T-helper 1 cell treated with Interleukin-12 subunit alpha and Interleukin-12 subunit beta and Interleukin-4 antibody, amounts not matched to agents 30 μg/mL and 1 μg/mL, for 36 hours (primary cell): ENCODE data around the gene CLDN2.
"Not testable (repeated sequence)": the region's sequence is repeated elsewhere in the genome, so short reads cannot be mapped to it uniquely, and the experiment has no call there.

Source experiments
- H3K27ac Mint-ChIP-seq: one replicate; pipeline ENCODE4 v1.8.0; 2021; ENCODE audit warnings: mild to moderate bottlenecking, mixed read lengths
- H3K27me3 Mint-ChIP-seq: one replicate; pipeline ENCODE4 v1.8.0; 2021; ENCODE audit warnings: low read depth, mixed read lengths
- H3K36me3 Mint-ChIP-seq: one replicate; pipeline ENCODE4 v1.8.0; 2021; ENCODE audit warnings: low read depth, mixed read lengths
- H3K4me1 Mint-ChIP-seq: one replicate; pipeline ENCODE4 v1.8.0; 2021; ENCODE audit warnings: low read depth, mixed read lengths
- H3K4me3 Mint-ChIP-seq: one replicate; pipeline ENCODE4 v1.8.0; 2021; ENCODE audit warnings: mild to moderate bottlenecking, moderate library complexity, mixed read lengths
- H3K9me3 Mint-ChIP-seq: one replicate; pipeline ENCODE4 v1.8.0; 2021; ENCODE audit warnings: mixed read lengths

CLDN2 gene, protein sequence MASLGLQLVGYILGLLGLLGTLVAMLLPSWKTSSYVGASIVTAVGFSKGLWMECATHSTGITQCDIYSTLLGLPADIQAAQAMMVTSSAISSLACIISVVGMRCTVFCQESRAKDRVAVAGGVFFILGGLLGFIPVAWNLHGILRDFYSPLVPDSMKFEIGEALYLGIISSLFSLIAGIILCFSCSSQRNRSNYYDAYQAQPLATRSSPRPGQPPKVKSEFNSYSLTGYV

DNA sequence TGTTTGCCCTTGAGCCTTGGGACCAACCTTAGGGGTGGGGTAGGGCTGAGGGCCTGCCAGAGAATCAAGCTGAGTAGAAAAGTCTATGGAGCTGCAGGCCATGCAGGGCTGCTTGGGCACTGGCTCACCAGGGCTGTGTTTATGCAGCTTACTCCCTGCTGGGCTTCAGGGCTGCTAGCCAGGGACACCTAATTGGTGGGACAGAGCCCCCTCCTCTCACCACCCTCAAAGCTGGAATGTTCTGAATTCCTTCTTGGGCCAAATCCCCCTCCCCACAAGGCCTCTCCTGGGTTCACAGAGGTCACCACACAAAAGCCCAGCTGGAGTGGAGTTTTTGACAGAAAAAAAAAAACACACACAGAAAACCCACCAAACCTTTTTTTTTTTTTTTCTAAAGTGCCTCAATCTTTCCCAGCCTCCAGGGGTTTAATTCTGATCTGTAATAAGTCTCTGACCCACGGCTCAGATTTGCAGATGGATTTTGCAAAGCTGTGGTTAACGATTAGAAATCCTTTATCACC lies at the start of gene CLDN2:
TSS of gene CLDN2 (plus strand) at position 471 of the 521 bp plus-strand sequence. CDS start 7,827 bp downstream, outside the sequence.
- no peaks in the 10 kb centered on the region for H3K36me3 Mint-ChIP-seq
- H3K4me1 Mint-ChIP-seq = peaks cover 1% of the 10 kb centered on the region
- H3K27ac Mint-ChIP-seq = no peak within 1 kb of the TSS
- H3K27me3 Mint-ChIP-seq = peaks cover 3% of the 10 kb centered on the region
- no peak within 1 kb of the TSS for H3K4me3 Mint-ChIP-seq
- no peaks in the 10 kb centered on the region for H3K9me3 Mint-ChIP-seq

DNA sequence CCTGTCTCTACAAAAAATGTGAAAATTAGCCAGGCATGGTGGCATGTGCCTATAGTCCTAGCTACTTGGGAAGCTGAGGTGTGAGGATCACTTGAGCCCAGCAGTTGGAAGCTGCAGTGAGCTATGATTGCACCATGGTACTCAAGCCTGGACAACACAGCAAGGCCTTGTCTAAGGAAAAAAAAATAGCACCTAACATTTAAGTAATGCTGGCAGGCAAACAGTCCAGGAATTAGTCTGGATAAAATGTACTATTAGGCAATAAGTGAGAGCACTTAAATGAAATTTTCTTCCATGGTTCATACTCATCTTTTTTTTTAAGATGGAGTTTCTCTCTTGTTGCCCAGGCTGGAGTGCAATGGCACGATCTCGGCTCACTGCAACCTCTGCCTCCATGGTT lies 47.4 kb upstream of the CLDN2 start:
- H3K4me1 Mint-ChIP-seq, H3K4me3 Mint-ChIP-seq, H3K36me3 Mint-ChIP-seq, H3K9me3 Mint-ChIP-seq, H3K27me3 Mint-ChIP-seq, H3K27ac Mint-ChIP-seq: not testable (repeated sequence)

DNA sequence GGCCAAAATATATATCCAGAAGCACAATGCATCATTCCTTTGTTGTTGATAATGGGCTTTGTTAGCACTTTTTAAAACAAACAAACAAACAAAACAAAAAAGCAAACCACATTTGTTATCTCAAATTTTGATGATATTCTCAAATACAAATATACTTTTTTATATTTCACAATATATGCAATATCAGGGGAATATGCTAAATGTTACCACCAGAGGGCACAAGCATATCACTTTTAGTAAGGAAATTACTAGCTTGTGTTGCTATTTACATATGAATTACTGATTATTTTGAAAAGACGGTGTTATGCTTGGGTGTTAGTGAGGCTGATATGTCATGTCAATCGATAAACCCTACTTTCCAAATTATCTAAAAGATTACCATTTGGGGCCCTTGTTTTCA lies 46.1 kb upstream of the CLDN2 start:
- H3K36me3 Mint-ChIP-seq = no peaks in the 10 kb centered on the region
- H3K4me3 Mint-ChIP-seq = no peak overlapping the region
- H3K4me1 Mint-ChIP-seq = no peaks in the 10 kb centered on the region
- no peaks in the 10 kb centered on the region for H3K9me3 Mint-ChIP-seq
- no peak overlapping the region for H3K27ac Mint-ChIP-seq
- peaks cover 1% of the 10 kb centered on the region for H3K27me3 Mint-ChIP-seq

DNA sequence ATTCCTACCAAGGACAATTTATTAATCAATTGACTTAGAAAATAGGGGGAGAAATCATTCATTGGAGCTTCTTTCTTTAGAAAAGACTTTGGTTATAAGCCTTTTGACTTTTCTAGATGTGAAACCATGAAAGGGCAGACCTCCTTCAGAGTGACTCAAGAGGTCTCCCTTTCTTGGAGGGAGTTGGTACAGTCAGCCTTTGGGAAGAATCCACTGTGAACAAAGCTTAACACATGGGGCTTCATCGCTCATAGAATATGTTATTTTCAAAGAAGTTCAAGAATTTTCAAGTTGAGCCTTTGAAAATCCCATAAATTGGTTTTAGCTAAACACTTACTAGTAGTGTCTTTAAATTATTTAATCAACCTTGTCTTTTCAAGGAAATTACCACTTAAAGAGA lies 45.1 kb upstream of the CLDN2 start:
- Mint-ChIP-seq H3K4me3 (no peak overlapping the region), H3K27me3 (peaks cover 4% of the 10 kb centered on the region), H3K27ac (no peak overlapping the region)

DNA sequence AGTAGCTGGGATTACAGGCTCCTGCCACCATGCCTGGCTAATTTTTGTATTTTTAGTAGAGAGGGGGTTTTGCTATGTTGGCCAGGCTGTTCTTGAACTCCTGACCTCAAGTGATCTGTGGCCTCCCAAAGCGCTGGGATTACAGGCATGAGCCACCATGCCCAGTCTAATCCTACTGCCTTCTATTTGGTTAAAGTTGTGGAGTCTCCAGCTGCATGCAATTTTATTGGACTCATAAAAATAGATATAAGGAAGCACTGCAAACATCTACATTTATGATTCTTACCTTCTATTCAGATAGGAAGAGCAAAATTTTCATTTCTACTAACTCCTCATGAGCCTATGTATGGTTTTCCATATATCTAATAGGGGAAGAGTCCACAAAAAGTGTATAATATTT lies 30.7 kb upstream of the CLDN2 start:
- Mint-ChIP-seq H3K4me3 (no peak overlapping the region), H3K27ac (no peak overlapping the region), H3K4me1 (no peaks in the 10 kb centered on the region), H3K9me3 (no peaks in the 10 kb centered on the region), H3K36me3 (no peaks in the 10 kb centered on the region), H3K27me3 (peaks cover 12% of the 10 kb centered on the region)

More for the DNA sequence above, 45.1 kb upstream of the CLDN2 start:
- no peaks in the 10 kb centered on the region for H3K36me3 Mint-ChIP-seq
- no peaks in the 10 kb centered on the region for H3K4me1 Mint-ChIP-seq
- no peaks in the 10 kb centered on the region for H3K9me3 Mint-ChIP-seq

DNA sequence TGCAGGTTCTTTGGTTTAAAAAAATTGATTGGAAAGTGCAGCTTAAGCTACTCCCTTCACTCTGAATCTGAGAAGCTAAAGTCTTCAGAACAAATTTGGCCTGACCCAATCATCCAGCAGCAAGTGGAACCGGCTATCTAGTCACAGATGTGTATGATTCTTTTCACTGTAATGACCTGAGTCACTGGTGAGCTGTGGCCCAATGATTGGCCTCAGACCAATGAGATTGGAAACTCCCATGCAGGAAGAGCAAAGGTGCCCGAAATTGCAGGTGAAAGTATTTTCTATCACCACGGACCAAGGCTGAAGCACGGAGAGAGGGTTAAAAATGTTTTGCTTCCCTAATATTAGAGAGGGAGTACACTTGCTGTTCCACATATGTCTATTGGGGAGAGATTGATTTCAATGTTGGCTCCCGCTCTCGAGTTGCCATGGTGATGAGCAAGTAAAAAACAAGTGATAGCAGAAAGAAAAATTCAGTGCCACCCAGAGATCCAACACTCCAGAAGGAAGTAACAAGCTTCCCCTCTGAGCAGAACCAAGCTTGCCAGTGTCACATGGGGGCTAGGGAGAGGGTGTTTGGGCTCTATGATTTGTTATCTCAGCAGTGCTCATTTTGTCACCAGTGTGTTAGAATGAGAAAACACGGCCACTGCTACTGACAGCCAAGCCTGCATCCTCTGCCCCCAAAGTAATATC lies 28.3 kb upstream of the CLDN2 start:
- Mint-ChIP-seq H3K9me3 (no peaks in the 10 kb centered on the region), H3K36me3 (no peaks in the 10 kb centered on the region), H3K4me1 (no peaks in the 10 kb centered on the region), H3K27me3 (peaks cover 11% of the 10 kb centered on the region), H3K27ac (no peak overlapping the region), H3K4me3 (no peak overlapping the region)

DNA sequence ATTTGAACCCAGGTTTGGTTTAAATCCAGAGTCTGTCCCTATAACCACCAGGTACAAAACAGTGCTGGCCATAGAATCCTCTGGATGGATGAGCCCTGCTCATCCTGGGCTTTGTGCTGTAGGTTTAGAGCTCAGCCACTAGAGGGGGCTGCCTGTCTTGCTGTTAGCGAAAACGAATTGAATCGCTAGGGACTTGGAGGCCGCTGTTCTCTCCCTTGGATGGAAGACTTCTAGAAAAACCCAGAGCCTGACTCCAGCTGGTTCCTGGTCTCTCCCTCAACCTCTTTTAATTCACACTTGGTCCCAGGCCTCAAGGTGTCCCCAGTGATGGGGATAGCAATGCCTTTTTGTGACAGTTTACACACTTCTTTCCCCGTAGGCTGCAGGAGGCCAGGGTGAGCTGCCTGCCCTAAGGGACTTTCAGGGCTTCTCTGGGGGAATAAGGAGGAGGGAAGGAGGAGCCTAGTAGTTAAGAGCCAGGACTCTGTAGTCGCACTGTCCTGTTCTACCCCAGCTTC lies 25.8 kb upstream of the CLDN2 start:
- H3K9me3 Mint-ChIP-seq = no peaks in the 10 kb centered on the region
- H3K27me3 Mint-ChIP-seq = peaks cover 4% of the 10 kb centered on the region
- no peak overlapping the region for H3K27ac Mint-ChIP-seq
- no peaks in the 10 kb centered on the region for H3K36me3 Mint-ChIP-seq
- no peaks in the 10 kb centered on the region for H3K4me1 Mint-ChIP-seq
- H3K4me3 Mint-ChIP-seq = no peak overlapping the region

DNA sequence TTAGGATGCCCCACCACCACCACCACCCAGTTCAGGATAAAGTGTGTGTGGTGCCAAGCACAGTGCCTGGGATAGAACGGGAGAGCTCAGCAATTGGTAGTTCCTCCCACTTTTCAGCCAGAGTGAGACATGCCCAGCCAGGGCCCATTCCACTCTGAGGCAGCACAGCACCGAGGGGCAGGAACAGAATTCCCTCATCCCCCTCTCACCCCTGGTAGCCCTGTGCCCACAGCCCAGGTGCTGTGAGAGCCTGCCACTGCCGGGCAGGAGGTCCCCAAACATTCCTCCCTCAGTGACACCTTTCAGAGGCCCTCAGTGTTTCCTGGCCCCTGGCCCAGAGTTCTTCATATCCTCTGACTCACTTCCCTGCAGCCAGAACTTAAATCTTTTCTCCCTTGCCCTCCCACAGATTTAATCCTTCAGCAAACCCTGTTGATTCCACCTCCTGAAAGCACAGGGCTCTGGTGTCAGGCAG lies 25.2 kb upstream of the CLDN2 start:
- Mint-ChIP-seq H3K9me3 (no peaks in the 10 kb centered on the region), H3K27ac (no peak overlapping the region), H3K36me3 (no peaks in the 10 kb centered on the region), H3K4me1 (no peaks in the 10 kb centered on the region), H3K27me3 (peaks cover 4% of the 10 kb centered on the region), H3K4me3 (no peak overlapping the region)

DNA sequence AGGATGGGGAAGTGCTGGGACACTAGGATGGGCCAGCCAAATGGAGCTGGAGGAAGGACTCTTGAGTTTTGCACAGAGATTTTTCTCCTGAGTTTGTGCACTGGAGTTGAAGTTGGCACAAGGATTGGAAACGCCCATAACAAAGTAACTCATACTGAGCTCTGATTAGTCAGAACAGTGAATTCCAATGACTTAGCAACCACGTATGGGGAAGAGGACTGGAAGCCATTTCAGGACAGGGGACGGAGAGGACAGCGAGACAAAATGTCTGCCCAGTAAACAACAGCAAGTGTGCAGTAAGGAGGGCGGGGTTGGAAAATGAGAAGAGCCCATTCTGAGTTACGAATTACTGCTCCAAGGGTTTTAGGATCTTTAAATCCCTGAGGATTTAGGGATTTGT lies 22.9 kb upstream of the CLDN2 start:
- Mint-ChIP-seq H3K4me1 (no peaks in the 10 kb centered on the region), H3K27ac (no peak overlapping the region), H3K9me3 (no peaks in the 10 kb centered on the region), H3K36me3 (no peaks in the 10 kb centered on the region), H3K27me3 (no peaks in the 10 kb centered on the region), H3K4me3 (no peak overlapping the region)

DNA sequence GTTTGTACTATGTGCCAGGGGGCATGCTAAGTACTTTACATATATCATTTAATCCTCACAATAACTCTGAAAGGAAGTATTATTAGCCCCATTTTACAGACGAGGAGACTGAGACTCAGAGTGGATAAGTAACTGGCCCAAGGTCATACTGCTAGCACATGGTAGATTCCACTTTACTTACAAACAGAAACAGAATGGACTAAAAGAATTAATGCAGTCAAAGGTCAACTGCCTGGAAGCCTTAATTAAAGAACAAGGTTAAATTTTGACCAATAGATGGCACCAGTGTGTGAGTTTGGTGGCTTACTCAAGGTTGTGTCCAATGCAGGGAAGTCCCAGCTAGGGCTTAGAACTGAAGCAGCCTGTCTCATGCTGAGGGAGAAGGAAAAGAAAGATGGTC lies 21.7 kb upstream of the CLDN2 start:
- H3K4me3 Mint-ChIP-seq = no peak overlapping the region
- no peaks in the 10 kb centered on the region for H3K36me3 Mint-ChIP-seq
- no peaks in the 10 kb centered on the region for H3K4me1 Mint-ChIP-seq
- no peaks in the 10 kb centered on the region for H3K27me3 Mint-ChIP-seq
- no peak overlapping the region for H3K27ac Mint-ChIP-seq
- H3K9me3 Mint-ChIP-seq = no peaks in the 10 kb centered on the region

DNA sequence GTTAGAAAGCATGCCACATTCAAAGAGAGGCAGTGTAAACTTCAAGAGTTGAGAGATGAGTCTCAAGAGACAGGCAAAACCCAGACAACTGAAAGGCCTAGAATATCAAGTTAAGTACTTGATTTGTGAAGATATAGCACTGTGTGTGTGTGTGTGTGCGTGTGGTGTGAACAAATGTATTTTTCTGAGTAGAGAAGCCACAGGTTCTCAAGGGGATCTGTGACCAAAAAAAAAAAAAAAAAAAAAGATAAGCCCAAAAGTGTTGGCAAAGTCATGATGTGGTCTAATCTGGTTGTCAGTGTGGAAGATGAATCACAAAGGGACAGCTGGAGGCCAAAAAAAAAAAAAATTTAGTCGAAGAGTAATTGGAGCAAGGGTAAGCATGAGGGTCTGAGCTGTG lies 20.9 kb upstream of the CLDN2 start:
- H3K9me3 Mint-ChIP-seq = no peaks in the 10 kb centered on the region
- no peaks in the 10 kb centered on the region for H3K36me3 Mint-ChIP-seq
- H3K4me1 Mint-ChIP-seq = no peaks in the 10 kb centered on the region
- no peak overlapping the region for H3K4me3 Mint-ChIP-seq
- no peak overlapping the region for H3K27ac Mint-ChIP-seq
- H3K27me3 Mint-ChIP-seq = no peaks in the 10 kb centered on the region

DNA sequence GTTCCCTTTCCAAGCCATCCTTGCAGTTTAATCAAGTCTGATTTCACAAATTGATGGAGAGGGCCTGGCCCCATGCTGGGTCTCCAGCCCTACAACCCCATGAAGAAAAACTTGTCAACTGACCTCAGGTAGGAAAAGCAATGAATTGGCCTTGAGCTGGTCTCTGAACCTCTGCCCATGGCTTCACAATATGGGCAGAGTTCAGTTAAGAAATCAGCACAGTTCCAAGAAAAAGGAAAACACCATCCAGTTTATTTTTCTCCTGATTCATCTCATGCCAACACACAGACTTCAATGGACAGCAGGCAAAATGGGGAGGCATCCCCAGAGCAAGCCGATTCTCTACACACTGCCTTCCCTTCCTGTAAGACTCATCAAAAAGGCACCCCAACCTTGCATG lies 20.4 kb upstream of the CLDN2 start:
- Mint-ChIP-seq H3K36me3 (no peaks in the 10 kb centered on the region), H3K4me1 (no peaks in the 10 kb centered on the region), H3K9me3 (no peaks in the 10 kb centered on the region), H3K27ac (no peak overlapping the region), H3K4me3 (no peak overlapping the region), H3K27me3 (no peaks in the 10 kb centered on the region)

DNA sequence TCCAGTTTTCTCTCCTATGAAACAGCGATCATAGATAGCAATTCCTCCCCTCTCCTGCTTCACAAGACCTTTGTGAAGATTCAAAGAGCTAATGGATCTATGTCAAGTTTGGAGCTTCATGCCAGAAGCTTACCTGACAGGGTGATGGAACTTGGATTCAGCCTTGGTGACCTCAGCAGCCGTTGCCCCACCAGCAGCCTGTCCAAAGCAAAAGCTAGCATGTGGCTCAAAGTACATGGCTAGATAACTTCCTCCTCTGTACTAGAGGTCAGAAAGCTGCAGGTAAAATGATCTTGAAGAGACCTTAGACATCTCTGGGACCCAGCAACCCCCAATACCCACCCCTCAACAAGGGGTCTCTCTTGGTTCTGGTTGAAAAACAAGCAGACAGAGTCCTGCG lies 18.9 kb upstream of the CLDN2 start:
- Mint-ChIP-seq H3K4me1 (no peaks in the 10 kb centered on the region), H3K4me3 (no peak overlapping the region), H3K27me3 (no peaks in the 10 kb centered on the region)

DNA sequence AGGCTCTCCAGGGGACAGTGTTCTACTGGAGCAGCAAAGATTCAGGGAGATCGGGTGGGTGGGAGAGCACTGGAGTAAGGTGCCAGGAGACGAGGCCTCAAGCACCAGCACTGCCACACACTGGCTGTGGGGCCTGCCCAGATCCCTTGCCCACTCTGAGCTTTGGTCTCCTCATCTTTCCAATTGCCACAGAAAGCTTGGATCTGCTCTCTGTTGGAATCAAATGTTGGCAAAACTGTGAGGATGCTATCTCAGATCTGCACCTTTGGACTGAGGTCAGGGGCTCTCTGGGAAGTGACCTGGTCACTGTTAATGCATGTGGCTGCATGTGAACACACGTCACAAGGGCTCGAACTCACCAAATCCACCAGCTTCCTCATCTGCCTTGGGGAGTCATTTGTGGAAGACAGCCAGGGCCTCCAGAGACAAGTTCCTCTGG lies 18.4 kb upstream of the CLDN2 start:
- H3K27me3 Mint-ChIP-seq = no peaks in the 10 kb centered on the region
- H3K4me1 Mint-ChIP-seq = no peaks in the 10 kb centered on the region
- no peaks in the 10 kb centered on the region for H3K9me3 Mint-ChIP-seq
- no peaks in the 10 kb centered on the region for H3K36me3 Mint-ChIP-seq
- no peak overlapping the region for H3K4me3 Mint-ChIP-seq
- no peak overlapping the region for H3K27ac Mint-ChIP-seq

More for the DNA sequence above, 18.9 kb upstream of the CLDN2 start:
- Mint-ChIP-seq H3K9me3 (no peaks in the 10 kb centered on the region), H3K36me3 (no peaks in the 10 kb centered on the region), H3K27ac (no peak overlapping the region)

DNA sequence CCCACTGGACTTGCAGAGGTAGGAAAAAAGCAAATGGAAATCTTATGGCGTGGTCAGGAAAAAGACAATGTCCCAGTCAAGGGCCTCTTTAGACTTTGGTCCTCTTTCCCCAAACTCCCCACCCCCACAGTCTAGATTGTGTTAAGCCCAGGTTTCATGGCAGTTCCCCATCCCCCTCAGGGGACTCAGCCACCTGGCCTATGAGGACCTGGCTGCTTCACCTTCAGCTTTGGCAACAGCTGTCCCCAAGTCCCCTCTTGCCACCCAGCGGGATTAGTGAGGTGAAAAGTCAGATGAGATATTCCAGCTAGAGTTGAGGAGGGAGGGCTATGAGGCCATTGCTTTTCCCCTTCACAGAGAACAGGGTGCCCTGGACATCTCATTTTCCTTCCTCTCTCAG lies 17.5 kb upstream of the CLDN2 start:
- no peak overlapping the region for H3K27ac Mint-ChIP-seq

More for the DNA sequence above, 17.5 kb upstream of the CLDN2 start:
- H3K4me3 Mint-ChIP-seq = no peak overlapping the region
- no peaks in the 10 kb centered on the region for H3K36me3 Mint-ChIP-seq
- no peaks in the 10 kb centered on the region for H3K9me3 Mint-ChIP-seq
- no peaks in the 10 kb centered on the region for H3K27me3 Mint-ChIP-seq
- no peaks in the 10 kb centered on the region for H3K4me1 Mint-ChIP-seq
